Stimulated activated CD8-positive, alpha-beta memory T cell treated with anti-CD3 and anti-CD28 coated beads, Interleukin-4, amount 100 ng/mL, for 48 hours (primary cell): ENCODE data around the gene ITPR2.
"Not testable (repeated sequence)": the region's sequence is repeated elsewhere in the genome, so short reads cannot be mapped to it uniquely, and the experiment has no call there.

Experiments used
- DNase-seq: peaks from one replicate; pipeline ENCODE4 v3.0.0-alpha.2; 2020

ITPR2 gene

GRCh38 chr12:26698186-26698585, 134.8 kb downstream of the ITPR2 start:
- no peak for DNase-seq

DNA sequence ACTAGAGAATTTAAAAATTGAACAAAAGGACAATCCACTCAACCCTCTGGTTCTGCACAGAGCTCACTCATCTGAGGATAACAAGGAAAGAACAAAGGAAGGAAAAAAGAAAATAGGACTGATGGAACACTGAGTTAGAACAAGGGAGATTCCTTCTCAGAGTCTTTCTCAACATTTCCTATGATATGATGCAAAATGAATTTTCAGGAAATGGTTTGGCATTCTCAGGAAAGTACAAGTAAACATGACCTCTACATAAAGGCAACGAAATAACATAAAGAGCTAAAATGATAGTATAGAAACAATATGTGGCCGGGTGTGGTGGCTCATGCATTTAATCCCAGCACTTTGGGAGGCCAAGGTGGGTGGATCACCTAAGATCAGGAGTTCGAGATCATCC, 135.8 kb downstream of the ITPR2 start:
- DNase-seq: no peak

- DNase-seq: no peak
Measured at GRCh38 chr12:26696613-26697092, 136.3 kb downstream of the ITPR2 start.

- no peak for DNase-seq
Measured at GRCh38 chr12:26696048-26696612, 136.9 kb downstream of the ITPR2 start.

- no peak for DNase-seq
Measured at GRCh38 chr12:26694402-26694801, 138.6 kb downstream of the ITPR2 start.

- no peak for DNase-seq
Measured at GRCh38 chr12:26692407-26692806, 140.6 kb downstream of the ITPR2 start.

DNA sequence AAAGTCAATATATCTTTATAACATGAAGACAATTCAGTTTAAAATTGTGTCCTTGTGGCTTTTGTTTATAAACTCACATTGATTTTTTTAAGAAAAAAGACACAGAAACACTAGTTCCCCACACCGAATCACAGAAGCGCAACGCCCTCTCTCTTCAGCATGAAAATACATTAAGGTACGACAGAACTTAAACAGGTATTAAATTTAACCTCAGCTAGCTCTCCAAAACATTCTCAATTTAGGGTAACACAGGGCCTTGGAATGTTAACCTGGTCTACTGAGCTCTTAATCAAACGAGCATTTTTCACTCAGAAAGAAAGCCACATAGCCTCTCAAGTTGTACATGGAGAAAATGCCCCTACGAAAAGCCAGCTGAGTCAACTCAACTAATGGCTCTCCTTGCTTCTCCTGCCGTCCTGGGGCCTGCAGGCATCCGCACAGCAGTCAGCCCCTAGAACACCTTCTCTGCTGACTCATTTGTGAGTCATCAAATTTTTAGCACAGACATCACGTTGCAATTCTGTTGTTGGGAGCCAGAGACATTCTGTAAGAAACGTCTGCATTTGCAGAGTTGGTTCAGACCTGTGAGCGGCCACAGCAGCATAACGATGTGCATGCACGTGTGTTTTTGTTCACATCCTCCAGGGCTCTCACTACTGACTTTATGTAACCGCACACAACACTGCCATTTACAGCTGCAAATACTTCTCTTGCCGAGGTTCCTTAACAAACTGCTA, 141.6 kb downstream of the ITPR2 start:
- no peak for DNase-seq

- DNase-seq: no peak
Measured at GRCh38 chr12:26690601-26691000, 142.4 kb downstream of the ITPR2 start.

GRCh38 chr12:26689281-26689841, 143.6 kb downstream of the ITPR2 start:
- no peak for DNase-seq

- DNase-seq: no peak
Measured at GRCh38 chr12:26688344-26688904, 144.6 kb downstream of the ITPR2 start.

DNA sequence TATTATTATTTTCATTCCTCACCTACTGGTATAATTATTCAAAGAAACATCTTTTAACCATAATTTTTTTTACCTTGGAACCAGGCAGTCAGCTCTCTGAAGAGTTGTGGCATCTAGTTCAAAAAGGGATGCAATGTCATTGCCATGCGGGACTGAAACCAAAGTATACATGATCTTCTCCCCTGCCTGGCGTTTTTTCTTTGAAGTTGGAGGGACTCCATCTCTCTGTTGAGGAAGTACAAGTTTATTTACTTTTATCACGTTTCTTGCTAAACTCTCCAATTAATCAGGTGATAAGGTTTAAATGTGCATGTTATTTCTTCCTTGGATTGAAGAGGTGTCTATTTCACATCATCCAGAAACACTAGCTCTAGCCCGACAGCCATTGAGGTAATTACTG, 146.6 kb downstream of the ITPR2 start:
- DNase-seq: no peak

GRCh38 chr12:26684101-26684500, 148.9 kb downstream of the ITPR2 start:
- no peak for DNase-seq

- no peak for DNase-seq
Measured at GRCh38 chr12:26683443-26683842, 149.6 kb downstream of the ITPR2 start.

DNA sequence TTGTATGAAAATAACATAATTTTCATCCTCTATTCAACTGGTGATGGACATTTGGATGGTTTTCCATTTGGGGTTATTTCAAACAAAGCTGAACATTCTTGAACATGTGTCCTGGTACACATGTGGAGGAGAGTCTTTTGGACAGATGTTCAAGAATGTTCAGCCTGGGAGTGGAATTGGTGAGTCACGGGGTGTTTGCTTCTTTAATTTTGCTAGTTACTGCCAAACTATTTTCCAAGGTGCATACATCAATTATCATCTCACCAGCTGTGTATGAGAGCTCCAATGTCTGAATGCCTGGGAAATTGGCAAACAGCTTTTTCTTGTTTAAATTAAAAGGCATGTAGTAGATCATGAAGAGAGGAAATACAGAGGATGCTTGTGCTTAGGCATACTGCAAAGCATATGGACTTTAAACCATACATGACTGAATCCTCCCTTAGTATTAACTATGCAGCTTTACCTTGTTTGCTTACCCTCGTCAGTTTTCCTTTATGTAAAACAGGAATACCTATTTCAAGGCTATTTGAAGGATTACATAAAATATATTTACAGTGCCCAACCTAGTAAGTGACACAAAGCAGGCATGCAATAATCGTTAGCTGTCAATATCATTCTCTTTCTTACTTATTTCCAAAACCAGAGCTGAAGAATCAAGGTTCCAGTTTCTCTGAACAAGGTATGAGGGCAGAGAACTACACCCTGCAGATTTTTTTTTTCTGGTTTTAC, 152.1 kb downstream of the ITPR2 start:
- DNase-seq: no peak

GRCh38 chr12:26678697-26679660, 154.0 kb downstream of the ITPR2 start:
- DNase-seq: no peak

DNA sequence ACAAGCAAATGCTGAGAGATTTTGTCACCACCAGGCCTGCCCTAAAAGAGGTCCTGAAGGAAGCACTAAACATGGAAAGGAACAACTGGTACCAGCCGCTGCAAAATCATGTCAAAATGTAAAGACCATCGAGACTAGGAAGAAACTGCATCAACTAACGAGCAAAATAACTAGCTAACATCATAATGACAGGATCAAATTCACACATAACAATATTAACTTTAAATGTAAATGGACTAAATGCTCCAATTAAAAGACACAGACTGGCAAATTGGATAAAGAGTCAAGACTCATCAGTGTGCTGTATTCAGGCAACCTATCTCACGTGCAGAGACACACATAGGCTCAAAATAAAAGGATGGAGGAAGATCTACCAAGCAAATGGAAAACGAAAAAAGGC, 161.5 kb downstream of the ITPR2 start:
- DNase-seq: not testable (repeated sequence)

DNA sequence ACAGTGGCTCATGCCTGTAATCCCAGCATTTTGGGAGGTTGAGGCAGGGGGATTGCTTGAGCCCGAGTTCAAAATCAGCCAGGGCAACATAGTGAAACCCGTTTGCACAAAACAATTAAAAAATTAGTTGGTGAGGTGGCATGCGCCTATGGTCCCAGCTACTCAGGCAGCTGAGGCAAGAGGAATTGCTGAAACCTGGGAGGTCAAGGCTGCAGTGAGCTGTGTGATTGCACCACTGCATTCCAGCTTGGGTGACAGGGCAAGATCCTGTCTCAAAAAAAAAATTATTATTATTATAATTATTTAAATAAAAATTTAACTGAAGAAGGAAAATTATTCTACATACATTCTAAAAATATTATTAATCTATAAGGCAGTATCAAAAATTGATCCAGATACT, 164.1 kb downstream of the ITPR2 start:
- no peak for DNase-seq

DNA sequence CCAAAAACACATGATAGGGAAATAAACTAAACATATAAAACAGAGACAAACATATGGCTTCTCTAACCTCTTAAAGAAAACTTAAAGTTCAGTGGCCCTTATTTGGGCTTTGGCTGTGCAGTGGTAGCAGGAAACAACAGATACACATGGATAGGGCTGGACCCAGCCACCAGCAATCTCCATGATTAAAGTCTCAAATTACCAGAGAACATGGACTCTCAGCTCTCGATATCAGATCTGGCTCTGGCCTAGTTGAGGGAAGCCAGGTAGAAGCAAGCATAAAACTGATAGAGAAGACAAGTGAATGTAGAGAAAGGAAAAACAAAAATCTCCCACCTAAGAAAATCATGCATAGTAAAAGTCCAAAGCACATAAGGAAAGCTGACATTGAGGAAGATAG, 164.8 kb downstream of the ITPR2 start:
- no peak for DNase-seq

- DNase-seq: no peak
Measured at GRCh38 chr12:26666286-26666685, 166.7 kb downstream of the ITPR2 start.

DNA sequence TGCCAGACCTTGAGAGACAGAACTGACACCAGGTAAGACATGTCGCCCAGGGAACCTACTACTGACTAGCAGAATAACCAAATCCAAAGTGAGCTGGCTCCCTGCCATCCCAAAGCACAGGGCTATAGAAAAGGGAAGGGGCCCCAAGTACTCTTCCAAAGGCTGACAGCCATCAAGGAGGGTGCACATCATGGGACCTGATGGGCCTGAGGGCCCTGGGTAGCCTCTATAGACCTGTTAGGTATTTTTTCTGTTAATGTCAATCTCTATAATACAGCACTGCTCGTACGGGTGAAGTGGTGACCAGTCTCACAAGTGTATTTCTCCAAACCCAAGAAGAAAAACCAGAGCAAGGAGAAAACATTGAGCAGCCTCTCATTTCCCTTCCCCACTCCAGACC, 171.6 kb downstream of the ITPR2 start:
- no peak for DNase-seq

DNA sequence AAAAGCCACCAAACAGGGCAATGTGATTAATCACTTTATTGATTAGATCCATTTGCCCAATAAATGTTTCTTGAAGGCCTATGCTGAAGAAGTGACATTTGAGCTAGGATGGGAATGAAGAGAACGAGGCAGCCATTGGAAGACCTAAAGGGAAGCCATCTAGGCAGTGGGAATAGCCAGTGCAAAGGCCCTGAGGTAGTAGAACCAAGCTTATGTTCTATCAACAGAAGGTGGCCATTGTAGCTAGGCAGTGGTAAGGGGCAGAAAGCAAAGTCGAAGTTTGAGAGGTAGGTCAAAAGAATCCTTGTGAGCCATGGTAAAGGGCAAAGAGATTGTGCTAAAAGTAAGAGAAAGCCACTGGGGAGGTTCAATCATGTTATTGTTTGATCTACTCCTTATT, 173.1 kb downstream of the ITPR2 start:
- DNase-seq: no peak

DNA sequence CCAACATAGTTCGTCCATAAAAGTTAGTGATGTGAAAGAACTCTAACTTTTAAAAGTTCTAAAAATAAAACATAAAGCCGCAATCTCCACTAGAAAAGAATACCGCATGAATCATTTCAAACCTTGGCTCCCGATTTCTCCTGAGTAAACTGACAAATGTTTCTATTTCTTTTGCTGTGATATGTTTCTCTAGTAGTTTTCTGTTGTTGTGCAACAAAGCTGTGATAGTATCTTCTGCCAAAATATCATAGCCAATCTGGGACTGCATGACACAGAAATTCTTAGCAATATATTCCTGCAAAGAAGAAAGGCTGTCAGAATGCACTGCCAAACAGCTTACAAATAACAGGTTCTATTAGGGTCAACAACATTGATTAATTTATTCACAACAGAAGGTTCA, 174.0 kb downstream of the ITPR2 start:
- no peak for DNase-seq
